NT2/D1 (cell line): ENCODE data around the gene ACACB.

Source experiments
- SUZ12 ChIP-seq: IDR thresholded peaks from 2 replicates; pipeline ENCODE4 v1.6.1; 2011; ENCODE audit not compliant: insufficient read length, insufficient read depth; ENCODE audit errors: extremely low read depth
- YY1 ChIP-seq: IDR thresholded peaks from 2 replicates; pipeline ENCODE4 v1.6.1; 2011; ENCODE audit not compliant: insufficient read length, insufficient read depth
- ZNF274 ChIP-seq: IDR thresholded peaks from 2 replicates; pipeline ENCODE4 v1.6.1; 2011; ENCODE audit warnings: mild to moderate bottlenecking, low read depth, low read length

DNA sequence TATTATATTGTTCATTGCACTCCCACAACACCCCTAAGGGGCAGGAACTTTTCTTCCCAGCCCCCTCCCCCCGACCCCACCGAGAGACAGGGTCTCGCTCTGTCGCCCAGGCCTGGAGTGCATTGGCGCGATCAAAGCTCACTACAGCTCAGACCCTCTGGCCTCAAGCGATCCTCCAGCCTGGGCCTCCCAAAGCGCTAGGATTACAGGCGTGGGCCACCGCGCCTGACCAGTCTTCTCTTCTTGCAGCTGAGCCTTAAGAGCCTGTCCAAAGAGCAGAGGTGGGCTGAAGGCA is 19.3 kb upstream of the ACACB start:
- TF ChIP-seq YY1 (no peak), ZNF274 (no peak), SUZ12 (no peak)
